Activated CD8-positive, alpha-beta T cell treated with anti-CD3 and anti-CD28 coated beads for 36 hours (primary cell): Measurements from ENCODE around the gene KRTAP20-3. TPM values are rescaled to one million over a fixed set of nuclear protein-coding genes. Genes with fewer than 3 reads are reported as not detected.

Experiments
- ATAC-seq: fragments of 200-7000 bp; cut with Tn5 transposase; one replicate; pipeline ENCODE4 v1.10.0; 2021; ENCODE audit warnings: mild to moderate bottlenecking, moderate library complexity
- CTCF ChIA-PET: fragments of 350-600 bp; sonication (Branson Sonifier 250); formaldehyde crosslinking; loops from one replicate; lab custom pipeline; 2021; ENCODE audit warnings: antibody characterized with exemption; lab: Charles Lee
- POLR2A ChIA-PET: fragments of 350-600 bp; sonication (Branson Sonifier 250); formaldehyde crosslinking; loops from one replicate; lab custom pipeline; 2021; ENCODE audit warnings: antibody characterized with exemption; lab: Charles Lee
- DNase-seq: peaks from one replicate; pipeline ENCODE4 v3.0.0-alpha.2; 2020
- H3K27ac Mint-ChIP-seq: one replicate; pipeline ENCODE4 v1.8.0; 2021; ENCODE audit warnings: mild to moderate bottlenecking, mixed read lengths
- H3K27me3 Mint-ChIP-seq: one replicate; pipeline ENCODE4 v1.8.0; 2021; ENCODE audit warnings: mixed read lengths
- H3K36me3 Mint-ChIP-seq: one replicate; pipeline ENCODE4 v1.8.0; 2021; ENCODE audit warnings: low read depth, mixed read lengths
- H3K4me1 Mint-ChIP-seq: one replicate; pipeline ENCODE4 v1.8.0; 2021; ENCODE audit warnings: low read depth, mixed read lengths
- H3K4me3 Mint-ChIP-seq: one replicate; pipeline ENCODE4 v1.8.0; 2021; ENCODE audit warnings: mild to moderate bottlenecking, moderate library complexity, mixed read lengths
- H3K9me3 Mint-ChIP-seq: one replicate; pipeline ENCODE4 v1.8.0; 2021; ENCODE audit warnings: mixed read lengths
- CTCF ChIP-seq: fragments of 200-600 bp; IDR thresholded peaks from one replicate; pipeline ENCODE4 v1.8.0; 2022; ENCODE audit warnings: antibody characterized with exemption, mild to moderate bottlenecking
- intact Hi-C: fragments of 100-400 bp; cut with micrococcal nuclease; formaldehyde crosslinking; loops from one replicate; pipeline ENCODE4 v1.10.0; 2022
- total RNA-seq, 2 experiments: library from RNA; stranded (reverse); gene quantifications; one replicate each; pipeline ENCODE4 v1.2.3, GENCODE V29; 2021

Gene KRTAP20-3
- not detected for total RNA-seq

- Mint-ChIP-seq H3K4me3 (no peak within 1 kb of the TSS), H3K9me3 (no peaks in the 10 kb centered on the region), H3K27ac (no peak within 1 kb of the TSS), H3K36me3 (no peaks in the 10 kb centered on the region), H3K4me1 (no peaks in the 10 kb centered on the region), H3K27me3 (no peaks in the 10 kb centered on the region)
- POLR2A ChIA-PET: no interaction called here
- CTCF ChIA-PET: no interaction called here
- ATAC-seq: no peak
- no peak for DNase-seq
- intact Hi-C loops: no loop called here
- no peak for TF ChIP-seq CTCF
These were observed at the start of gene KRTAP20-3 for GRCh38 chr21:30642564-30642963. Gene KRTAP20-3, plus strand, starts transcription at chr21:30642864.

- no peaks in the 10 kb centered on the region for H3K4me1 Mint-ChIP-seq
- ATAC-seq: no peak
- H3K36me3 Mint-ChIP-seq: no peaks in the 10 kb centered on the region
- CTCF ChIA-PET: no interaction called here
- POLR2A ChIA-PET: no interaction called here
- no peaks in the 10 kb centered on the region for H3K27me3 Mint-ChIP-seq
- intact Hi-C loops: no loop called here
- no peak within 1 kb of the TSS for H3K4me3 Mint-ChIP-seq
- TF ChIP-seq CTCF: no peak
- peaks cover 2% of the 10 kb centered on the region for H3K9me3 Mint-ChIP-seq
- H3K27ac Mint-ChIP-seq: no peak within 1 kb of the TSS
- DNase-seq: no peak
These were observed 43.9 kb upstream of the KRTAP20-3 start, which contains the start of gene KRTAP6-2 for GRCh38 chr21:30598802-30599201. Gene KRTAP6-2, minus strand, starts transcription at chr21:30598902. Its CDS starts 28 bp downstream, at chr21:30598874.

- no peak within 1 kb of the TSS for H3K27ac Mint-ChIP-seq
- intact Hi-C loops: no loop called here
- H3K27me3 Mint-ChIP-seq: no peaks in the 10 kb centered on the region
- no peak for DNase-seq
- H3K4me1 Mint-ChIP-seq: no peaks in the 10 kb centered on the region
- no peak for ATAC-seq
- ChIA-PET POLR2A (interaction anchor here (0.5 kb wide), 1 partner anchor 9 kb away, joined by 3 read pairs; no protein-coding TSS in a partner anchor), CTCF (no interaction called here)
- no peaks in the 10 kb centered on the region for H3K36me3 Mint-ChIP-seq
- no peak within 1 kb of the TSS for H3K4me3 Mint-ChIP-seq
- peaks cover 2% of the 10 kb centered on the region for H3K9me3 Mint-ChIP-seq
- TF ChIP-seq CTCF: no peak
These were observed 41.9 kb upstream of the KRTAP20-3 start, which contains the start of gene KRTAP22-1 for GRCh38 chr21:30600787-30601186. Gene KRTAP22-1, plus strand, starts transcription at chr21:30601087.

- POLR2A ChIA-PET: no interaction called here
- H3K36me3 Mint-ChIP-seq: no peaks in the 10 kb centered on the region
- DNase-seq (no peak), ATAC-seq (no peak)
- intact Hi-C loops: no loop called here
- H3K27ac Mint-ChIP-seq: no peak overlapping the region
- H3K4me3 Mint-ChIP-seq: no peak overlapping the region
- no peak for TF ChIP-seq CTCF
- peaks cover 1% of the 10 kb centered on the region for H3K27me3 Mint-ChIP-seq
- no peaks in the 10 kb centered on the region for H3K4me1 Mint-ChIP-seq
- peaks cover 2% of the 10 kb centered on the region for H3K9me3 Mint-ChIP-seq
- CTCF ChIA-PET: interaction anchor here (0.8 kb wide), 1 partner anchor 15 kb away, joined by 3 read pairs; the partner anchor contains the start of gene KRTAP20-4
These were observed 36.7 kb upstream of the KRTAP20-3 start for GRCh38 chr21:30605968-30606367.

GRCh38 chr21:30612132-30612531 lies 30.5 kb upstream of the KRTAP20-3 start:
- CTCF ChIA-PET: no interaction called here
- Mint-ChIP-seq H3K36me3 (no peaks in the 10 kb centered on the region), H3K27me3 (peaks cover 1% of the 10 kb centered on the region), H3K4me1 (no peaks in the 10 kb centered on the region), H3K9me3 (no peaks in the 10 kb centered on the region), H3K27ac (no peak overlapping the region), H3K4me3 (no peak overlapping the region)
- ATAC-seq (no peak), DNase-seq (no peak)
- intact Hi-C loops: no loop called here
- POLR2A ChIA-PET: no interaction called here
- TF ChIP-seq CTCF: no peak
